CD4-positive, alpha-beta T cell treated with Interferon alpha-2 for 1 hour (primary cell): ENCODE measurements around the gene OR10A5.
"Not testable (repeated sequence)": the region's sequence is repeated elsewhere in the genome, so short reads cannot be mapped to it uniquely, and the experiment has no call there.

Experiments used
- DNase-seq, 2 donors: peaks; one replicate each; pipeline ENCODE4 v3.0.0-alpha.2; 2020 to 2022

OR10A5 gene, protein sequence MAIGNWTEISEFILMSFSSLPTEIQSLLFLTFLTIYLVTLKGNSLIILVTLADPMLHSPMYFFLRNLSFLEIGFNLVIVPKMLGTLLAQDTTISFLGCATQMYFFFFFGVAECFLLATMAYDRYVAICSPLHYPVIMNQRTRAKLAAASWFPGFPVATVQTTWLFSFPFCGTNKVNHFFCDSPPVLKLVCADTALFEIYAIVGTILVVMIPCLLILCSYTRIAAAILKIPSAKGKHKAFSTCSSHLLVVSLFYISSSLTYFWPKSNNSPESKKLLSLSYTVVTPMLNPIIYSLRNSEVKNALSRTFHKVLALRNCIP

DNA sequence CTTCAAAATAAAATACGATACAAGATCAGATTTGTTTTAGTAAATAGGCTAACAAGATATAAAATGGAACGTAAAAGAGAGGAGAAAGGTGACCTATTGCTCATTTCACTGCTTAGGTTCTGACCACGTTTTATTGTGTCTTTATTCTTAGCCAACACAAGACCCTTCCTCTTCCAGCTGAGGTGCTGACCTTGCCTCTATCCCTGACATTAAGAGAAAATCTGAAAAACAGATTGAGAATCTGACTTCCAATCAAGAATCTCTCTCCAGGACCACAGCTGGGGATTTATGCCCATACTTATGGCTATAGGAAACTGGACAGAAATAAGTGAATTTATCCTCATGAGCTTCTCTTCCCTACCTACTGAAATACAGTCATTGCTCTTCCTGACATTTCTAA is at the start of gene OR10A5:
Gene OR10A5, plus strand, starts transcription at position 301 of the 400 bp plus-strand sequence. Its CDS starts 0 bp downstream, at position 301.
- no peak for DNase-seq

GRCh38 chr11:6799402-6799801 is 46.1 kb upstream of the OR10A5 start, which contains the start of gene OR6A2:
TSS of gene OR6A2 (minus strand) at chr11:6799689. CDS start at chr11:6795708, 3,981 bp downstream.
- DNase-seq: no peak

DNA sequence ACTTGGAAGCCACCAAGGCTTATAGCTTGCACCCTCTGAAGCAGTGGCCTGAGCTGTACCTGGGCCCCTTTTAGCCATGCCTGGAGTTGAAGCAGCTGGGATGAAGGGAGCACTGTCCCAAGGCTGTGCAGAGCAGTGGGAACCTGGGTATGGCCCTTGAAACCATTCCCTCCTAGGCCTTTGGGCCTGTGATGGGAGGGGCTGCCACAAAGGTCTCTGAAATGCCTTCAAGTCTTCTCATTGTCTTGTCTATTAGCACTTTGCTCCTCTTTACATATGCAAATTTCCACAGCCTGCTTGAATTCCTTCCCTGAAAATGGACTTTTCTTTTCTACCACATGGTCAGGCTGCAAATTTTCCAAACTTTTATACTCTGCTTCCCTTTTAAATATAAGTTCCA is 44.4 kb upstream of the OR10A5 start:
- not testable (repeated sequence) for DNase-seq

DNA sequence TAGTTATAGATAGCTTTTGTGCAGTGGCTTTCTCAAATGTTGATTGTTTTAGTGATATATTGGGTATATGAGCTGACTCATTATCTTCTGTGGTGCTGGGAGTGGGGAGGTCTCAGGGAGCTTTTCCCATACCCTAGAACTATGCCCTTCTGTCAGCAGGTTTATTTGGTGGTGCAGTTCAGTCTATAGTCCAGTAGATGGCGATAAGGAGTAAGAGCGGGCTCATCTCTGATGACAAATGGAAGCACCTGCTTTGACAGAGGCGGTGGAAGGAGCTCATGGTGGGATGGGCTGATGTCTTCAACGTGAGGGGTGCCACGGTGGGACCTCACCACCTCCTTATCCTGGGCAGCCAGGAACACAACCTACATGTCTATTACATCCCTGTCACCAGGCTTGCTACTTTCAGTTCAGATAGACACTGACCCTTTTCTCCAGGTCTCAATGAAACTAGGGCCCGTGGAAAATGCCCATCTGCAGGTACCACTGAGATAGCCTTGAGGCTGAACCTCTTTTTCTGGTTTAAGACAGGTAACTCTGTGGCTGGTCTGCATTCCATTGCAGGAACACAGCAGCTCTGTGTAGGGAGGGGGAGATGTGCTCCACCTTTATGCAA is 33.0 kb upstream of the OR10A5 start:
- peak; percentile 20 to 60 for DNase-seq

GRCh38 chr11:6813656-6814055 is 31.8 kb upstream of the OR10A5 start:
- no peak for DNase-seq

DNA sequence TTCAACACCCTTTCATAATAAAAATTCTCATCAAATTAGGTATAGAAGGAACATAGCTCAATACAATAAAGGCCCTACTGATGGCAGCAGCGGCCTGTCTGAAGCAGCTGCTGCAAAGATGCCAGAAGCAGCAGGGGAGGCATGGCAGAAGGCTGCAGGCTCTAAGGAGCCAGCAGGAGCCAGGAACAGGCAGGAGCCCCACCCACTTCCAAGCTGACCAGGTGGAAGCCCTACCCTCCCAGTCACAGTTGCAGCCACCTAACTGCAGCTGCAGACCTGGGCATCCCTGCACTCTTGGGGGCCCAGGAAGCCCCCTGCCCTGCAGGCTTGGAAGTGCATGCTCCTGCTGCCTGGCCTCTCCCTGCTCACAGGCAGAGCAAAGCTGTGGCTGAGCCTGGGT is 27.8 kb upstream of the OR10A5 start:
- no peak for DNase-seq

DNA sequence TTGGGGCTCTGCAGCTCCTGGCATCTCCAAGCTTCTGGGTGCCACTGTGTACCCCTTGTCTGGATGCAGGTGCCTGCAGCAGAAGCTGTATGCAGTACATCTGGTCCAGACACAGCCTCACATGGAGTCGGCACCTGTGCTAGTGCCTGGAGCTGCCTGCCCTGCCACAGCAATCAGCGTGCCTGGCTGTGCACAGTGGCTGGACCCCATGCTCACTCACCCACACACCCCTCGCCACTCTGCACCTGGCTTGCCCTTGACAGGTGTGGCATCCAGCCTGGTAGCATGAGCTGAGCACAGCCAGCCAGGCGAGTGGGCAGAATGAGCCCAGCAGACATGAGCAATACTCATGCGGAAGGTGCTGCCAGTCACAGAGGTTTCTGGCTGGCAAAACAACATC is 26.5 kb upstream of the OR10A5 start:
- DNase-seq: no peak

DNA sequence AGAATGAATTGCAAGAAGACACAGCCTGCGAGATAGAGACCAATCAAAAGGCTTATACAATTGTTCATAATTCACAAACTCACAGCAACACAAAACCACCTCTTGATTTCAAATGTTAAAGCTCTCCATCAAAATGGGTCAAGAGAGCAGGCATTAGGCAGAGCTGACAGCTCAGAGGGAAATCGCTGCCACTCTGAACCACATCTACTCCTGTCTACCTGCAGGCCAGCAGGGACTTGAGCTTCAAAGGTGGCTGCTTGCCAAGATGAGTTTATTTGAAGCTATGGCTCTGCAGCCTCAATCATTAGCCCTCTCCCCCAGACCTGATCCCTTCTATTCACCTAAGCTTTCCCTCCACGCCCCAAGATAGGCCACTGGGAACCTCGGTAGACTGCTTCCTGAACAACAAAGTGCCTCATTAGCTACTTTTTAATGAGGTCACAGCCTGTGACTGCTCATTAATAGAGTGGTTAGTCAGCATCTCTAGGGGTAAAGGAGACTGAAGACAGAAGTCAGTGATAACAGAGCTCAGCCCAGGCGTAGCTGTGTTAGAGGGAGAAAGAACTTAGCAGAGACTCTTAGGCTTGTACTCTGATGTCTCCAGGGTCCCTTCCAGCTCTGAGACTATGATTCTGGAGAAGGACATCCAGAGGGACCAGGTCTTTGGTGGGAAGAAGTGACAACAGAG is 21.2 kb upstream of the OR10A5 start:
- no peak for DNase-seq

DNA sequence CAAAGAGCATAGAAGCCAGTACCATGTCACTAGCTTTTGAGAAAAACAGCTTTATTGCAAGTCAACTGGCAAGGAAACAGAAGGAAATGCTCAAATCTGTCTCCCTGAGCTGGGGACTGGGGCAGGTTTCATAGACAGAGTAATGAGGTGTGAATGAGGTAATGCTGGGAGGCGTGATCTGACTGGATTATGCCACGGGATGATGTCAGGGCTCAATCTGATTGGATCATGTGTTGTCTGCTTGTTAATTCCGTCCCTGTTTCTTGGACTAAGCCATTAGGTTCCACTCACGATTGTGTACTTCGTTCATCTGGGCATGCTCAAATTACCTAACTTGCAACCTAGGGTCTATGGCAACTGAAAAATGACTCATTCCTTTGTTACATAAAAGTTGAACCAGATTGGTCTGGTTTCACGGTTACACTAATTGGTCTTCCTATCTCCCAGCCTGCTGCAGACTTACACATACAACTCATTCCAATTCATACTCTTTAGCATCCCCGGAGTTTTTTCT is 20.2 kb upstream of the OR10A5 start:
- no peak for DNase-seq

DNA sequence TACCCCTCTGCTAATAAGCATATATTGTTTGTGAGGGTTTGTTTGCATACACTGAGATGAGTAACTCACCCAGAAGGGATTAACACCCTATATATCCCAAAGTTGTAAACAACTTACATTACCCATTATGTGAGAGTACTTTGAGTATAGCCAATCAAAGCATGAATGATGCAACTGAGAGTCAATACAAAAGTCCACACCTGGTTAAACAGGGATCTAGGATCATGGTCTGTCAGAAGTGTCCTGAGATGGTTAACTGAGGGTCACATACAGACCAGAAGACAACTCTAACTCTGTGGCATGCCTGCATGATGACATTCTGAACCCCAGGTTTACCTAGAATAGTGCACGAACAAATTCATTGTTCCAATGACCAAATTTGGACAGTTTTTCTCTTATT is 17.4 kb upstream of the OR10A5 start:
- no peak for DNase-seq

- no peak for DNase-seq
Observed at GRCh38 chr11:6833356-6833755, 12.1 kb upstream of the OR10A5 start.

- no peak for DNase-seq
Observed at GRCh38 chr11:6834021-6834420, 11.5 kb upstream of the OR10A5 start.

- DNase-seq: no peak
Observed at GRCh38 chr11:6841694-6842093, 3.8 kb upstream of the OR10A5 start.

- no peak for DNase-seq
Observed at GRCh38 chr11:6843670-6844069, 1.8 kb upstream of the OR10A5 start.

GRCh38 chr11:6844356-6844755 is 1.1 kb upstream of the OR10A5 start:
- no peak for DNase-seq

DNA sequence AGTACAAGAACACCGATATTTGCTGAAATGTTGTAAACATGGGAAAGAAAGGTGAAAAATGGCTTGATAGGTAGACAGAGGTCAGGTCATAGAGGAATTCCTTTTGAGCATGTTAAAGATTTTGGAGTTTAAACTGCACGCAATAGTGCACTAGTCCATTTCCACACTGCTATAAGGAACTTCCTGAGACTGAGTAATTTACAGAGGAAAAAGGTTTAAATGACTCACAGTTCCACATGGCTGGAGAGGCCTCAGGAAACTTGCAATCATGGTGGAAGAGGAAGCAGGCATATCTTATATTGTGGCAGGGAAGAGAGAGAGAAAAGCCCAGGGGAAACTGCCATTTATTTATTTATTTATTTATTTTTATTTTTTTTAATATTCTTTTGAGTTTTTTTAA is 5.0 kb downstream of the OR10A5 start:
- no peak for DNase-seq

GRCh38 chr11:6854801-6855200 is 9.3 kb downstream of the OR10A5 start:
- not testable (repeated sequence) for DNase-seq

GRCh38 chr11:6855971-6856541 is 10.6 kb downstream of the OR10A5 start:
- no peak for DNase-seq

- DNase-seq: no peak
Observed at GRCh38 chr11:6856871-6857270, 11.4 kb downstream of the OR10A5 start.

GRCh38 chr11:6862961-6863360 is 17.5 kb downstream of the OR10A5 start, which contains the start of gene OR10A2:
TSS of gene OR10A2 (plus strand) at chr11:6863057. CDS start at chr11:6869755, 6,698 bp downstream.
- DNase-seq: no peak

DNA sequence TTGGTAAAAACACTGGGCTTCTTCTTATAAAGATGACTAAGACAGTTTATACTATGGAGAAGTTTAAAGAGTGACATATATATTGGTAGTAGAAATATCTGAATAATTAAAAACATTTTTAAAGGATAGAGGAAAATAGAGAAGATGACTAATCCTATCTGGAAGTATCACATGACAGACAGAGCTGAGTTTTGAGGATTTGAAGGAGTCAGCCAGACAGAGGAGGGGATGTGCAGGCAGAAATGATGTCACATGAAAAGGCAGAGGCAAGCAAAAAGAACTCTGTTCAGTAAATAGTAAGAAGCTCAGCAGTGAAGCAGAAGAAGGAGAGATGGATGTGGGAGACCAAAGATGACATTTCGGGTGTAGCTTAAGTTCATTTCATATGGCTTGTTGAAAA is 19.0 kb downstream of the OR10A5 start:
- DNase-seq: no peak

- DNase-seq: no peak
Observed at GRCh38 chr11:6871278-6871677, 25.8 kb downstream of the OR10A5 start.

GRCh38 chr11:6875761-6876160 is 30.3 kb downstream of the OR10A5 start:
- no peak for DNase-seq
